HUES64 (cell line): ENCODE measurements around the gene SHTN1.

Experiments
- H3K27ac ChIP-seq: 2 replicates; pipeline ENCODE4 v1.7.0; 2013; ENCODE audit warnings: low read depth, low read length, inconsistent platforms
- H3K27me3 ChIP-seq: 2 replicates; pipeline ENCODE4 v1.6.1; 2013; ENCODE audit warnings: mild to moderate bottlenecking, low read length; ENCODE audit not compliant: insufficient read depth
- H3K36me3 ChIP-seq: 2 replicates; pipeline ENCODE4 v1.6.1; 2013; ENCODE audit warnings: mild to moderate bottlenecking, low read length; ENCODE audit not compliant: insufficient read depth
- H3K4me1 ChIP-seq: 2 replicates; pipeline ENCODE4 v1.6.1; 2013; ENCODE audit warnings: mild to moderate bottlenecking, low read length, moderate library complexity; ENCODE audit not compliant: insufficient read depth
- H3K4me3 ChIP-seq: 2 replicates; pipeline ENCODE4 v1.5.1; 2013; ENCODE audit warnings: mild to moderate bottlenecking, low read length, moderate library complexity
- H3K9ac ChIP-seq: 2 replicates; pipeline ENCODE4 v1.6.1; 2013; ENCODE audit warnings: mild to moderate bottlenecking, low read depth, low read length
- H3K9me3 ChIP-seq: 2 replicates; pipeline ENCODE4 v1.6.1; 2013; ENCODE audit warnings: low read depth, low read length; ENCODE audit not compliant: insufficient read depth
- WGBS: fragments of 150-250, 120-280 bp; methylation state at CpG from one replicate; pipeline ENCODE4 v1.1.7; 2013; ENCODE audit warnings: missing lambda C conversion rate; 5-methylcytosine and 5-hydroxymethylcytosine counted together

The SHTN1 gene

DNA sequence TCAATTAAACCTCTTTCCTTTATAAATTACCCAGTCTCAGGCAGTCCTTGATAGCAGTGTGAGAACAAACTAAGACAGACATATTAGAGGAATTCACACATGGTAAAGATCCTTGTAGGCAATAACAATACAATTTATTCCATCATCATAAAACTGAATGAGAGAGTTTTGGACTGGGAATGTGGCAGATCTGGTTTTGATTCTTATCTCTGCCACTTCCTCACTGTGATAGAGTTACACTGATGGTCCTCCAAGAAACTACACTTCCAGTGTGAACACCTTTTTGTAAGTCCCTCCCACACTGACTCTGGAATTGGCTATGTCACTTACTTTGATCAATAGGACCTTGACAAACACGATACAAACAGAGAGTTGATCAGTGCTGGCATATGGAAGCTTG lies 152.7 kb downstream of the SHTN1 start:
- no peak overlapping the region for H3K9ac ChIP-seq
- H3K27me3 ChIP-seq, result no peaks in the 10 kb centered on the region; the same call in 1 of the 2 replicates
- peaks cover 15% of the 10 kb centered on the region for H3K4me1 ChIP-seq
- no peak overlapping the region for H3K27ac ChIP-seq
- WGBS, result 97% methylated on average over 1 of the region's 1 CpG
- no peaks in the 10 kb centered on the region for H3K36me3 ChIP-seq
- no peak overlapping the region for H3K4me3 ChIP-seq
- no peaks in the 10 kb centered on the region for H3K9me3 ChIP-seq

DNA sequence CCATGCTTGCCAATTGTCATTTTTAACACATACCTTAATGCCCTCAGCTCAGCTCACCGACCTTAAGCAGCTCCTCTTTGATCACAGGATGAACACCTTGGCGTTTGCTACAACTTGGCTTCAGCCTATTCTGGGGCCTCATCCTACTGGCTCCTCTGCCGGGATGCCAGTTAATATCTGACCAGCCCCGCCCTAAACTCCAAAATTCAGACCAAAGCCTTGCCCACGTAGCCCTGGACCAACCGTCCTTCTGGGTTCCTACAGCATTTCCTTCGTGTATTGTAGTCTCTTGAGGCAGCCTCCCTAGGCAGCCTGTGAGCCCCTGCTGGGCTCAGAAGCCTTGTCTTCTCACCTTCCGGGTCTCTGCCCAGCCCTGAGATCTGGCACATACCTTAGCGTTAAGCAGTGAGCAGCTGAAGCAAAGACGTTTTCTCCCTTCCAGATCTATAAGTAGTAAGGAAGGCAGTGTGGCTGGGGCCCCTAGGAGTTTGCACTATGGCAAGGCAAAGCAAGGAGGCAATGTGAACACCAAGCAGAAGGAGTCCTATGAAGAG lies 154.9 kb downstream of the SHTN1 start:
- H3K27ac ChIP-seq, result no peak overlapping the region
- 29% methylated on average over 10 of the region's 10 CpGs for WGBS
- H3K36me3 ChIP-seq, result no peaks in the 10 kb centered on the region
- peak overlapping the region; percentile 84 for H3K4me3 ChIP-seq
- H3K4me1 ChIP-seq, result peaks cover 22% of the 10 kb centered on the region
- H3K9me3 ChIP-seq, result no peaks in the 10 kb centered on the region
- H3K27me3 ChIP-seq, result no peaks in the 10 kb centered on the region; the same call in 1 of the 2 replicates
- H3K9ac ChIP-seq, result peak overlapping the region; percentile 56; the same call in 1 of the 2 replicates

DNA sequence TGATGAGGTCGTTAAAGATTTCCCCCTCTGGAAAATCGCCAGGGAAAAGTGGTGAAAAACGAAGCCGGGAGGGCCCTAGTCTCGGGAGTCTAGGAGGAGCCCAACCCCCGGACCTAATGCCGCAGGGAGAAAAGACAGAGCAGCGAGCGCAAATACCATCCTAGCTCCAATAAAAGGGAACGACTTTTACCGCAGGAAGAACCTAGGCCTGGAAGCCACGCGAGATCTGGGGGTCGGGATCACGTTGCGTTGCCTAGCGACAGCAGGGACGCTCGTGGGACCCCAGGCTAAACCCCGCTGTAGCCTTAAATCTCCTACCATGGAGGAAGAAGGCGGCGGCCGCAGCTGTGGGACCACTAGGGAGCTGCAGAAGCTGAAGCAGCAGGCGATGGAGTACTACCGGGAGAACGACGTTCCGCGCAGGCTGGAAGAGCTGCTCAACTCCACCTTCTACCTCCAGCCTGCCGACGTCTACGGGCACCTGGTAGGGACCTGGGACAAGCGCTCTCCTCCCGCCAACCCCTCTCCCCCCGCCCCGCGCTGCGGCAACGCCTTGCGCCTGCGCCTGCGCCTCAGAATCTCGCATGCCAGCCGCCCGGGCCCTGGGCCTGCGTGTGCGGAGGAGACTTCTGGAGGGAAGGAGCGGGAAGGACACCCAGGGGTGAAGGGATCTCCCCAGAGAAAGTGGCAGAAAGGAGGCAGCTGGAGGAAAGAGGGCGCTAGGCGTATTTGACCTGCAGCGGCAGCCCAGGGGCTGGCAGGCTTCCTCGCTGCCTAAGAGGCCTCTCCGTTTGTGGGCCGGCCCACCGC lies 155.5 kb downstream of the SHTN1 start, which contains the start of gene ENO4:
Gene ENO4 (plus strand): TSS at position 252 of the 810 bp plus-strand sequence. CDS start 68 bp downstream, at position 320.
- Histone ChIP-seq H3K27ac (peak within 1 kb of the TSS; percentile 81), H3K4me3 (peak within 1 kb of the TSS; percentile 84), H3K27me3 (no peaks in the 10 kb centered on the region; the same call in 1 of the 2 replicates), H3K4me1 (peaks cover 25% of the 10 kb centered on the region), H3K9me3 (no peaks in the 10 kb centered on the region), H3K36me3 (no peaks in the 10 kb centered on the region), H3K9ac (peak within 1 kb of the TSS; percentile 86)
- WGBS, result 2% methylated on average over 55 of the region's 55 CpGs

DNA sequence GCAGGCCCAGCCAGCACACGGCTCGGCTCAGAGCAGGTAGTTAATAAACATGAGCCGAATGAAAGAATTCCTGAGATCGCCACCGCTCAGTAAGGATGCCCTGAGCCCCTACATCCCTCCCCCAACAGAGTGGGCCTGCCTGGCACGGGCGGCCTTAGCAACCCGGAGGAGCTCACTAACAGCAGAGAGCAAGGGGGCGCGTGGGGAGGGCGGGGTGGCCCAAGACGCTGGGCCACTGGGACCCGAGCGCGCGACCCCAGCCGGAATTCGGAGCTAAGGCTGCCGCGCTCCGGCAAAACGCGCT lies 156.1 kb downstream of the SHTN1 start:
- Histone ChIP-seq H3K4me1 (peaks cover 25% of the 10 kb centered on the region), H3K4me3 (peak overlapping the region; percentile 84), H3K9me3 (no peaks in the 10 kb centered on the region), H3K27me3 (no peaks in the 10 kb centered on the region; the same call in 1 of the 2 replicates), H3K9ac (peak overlapping the region; percentile 86), H3K27ac (peak overlapping the region; percentile 81), H3K36me3 (no peaks in the 10 kb centered on the region)
- WGBS, result 2% methylated on average over 23 of the region's 23 CpGs

DNA sequence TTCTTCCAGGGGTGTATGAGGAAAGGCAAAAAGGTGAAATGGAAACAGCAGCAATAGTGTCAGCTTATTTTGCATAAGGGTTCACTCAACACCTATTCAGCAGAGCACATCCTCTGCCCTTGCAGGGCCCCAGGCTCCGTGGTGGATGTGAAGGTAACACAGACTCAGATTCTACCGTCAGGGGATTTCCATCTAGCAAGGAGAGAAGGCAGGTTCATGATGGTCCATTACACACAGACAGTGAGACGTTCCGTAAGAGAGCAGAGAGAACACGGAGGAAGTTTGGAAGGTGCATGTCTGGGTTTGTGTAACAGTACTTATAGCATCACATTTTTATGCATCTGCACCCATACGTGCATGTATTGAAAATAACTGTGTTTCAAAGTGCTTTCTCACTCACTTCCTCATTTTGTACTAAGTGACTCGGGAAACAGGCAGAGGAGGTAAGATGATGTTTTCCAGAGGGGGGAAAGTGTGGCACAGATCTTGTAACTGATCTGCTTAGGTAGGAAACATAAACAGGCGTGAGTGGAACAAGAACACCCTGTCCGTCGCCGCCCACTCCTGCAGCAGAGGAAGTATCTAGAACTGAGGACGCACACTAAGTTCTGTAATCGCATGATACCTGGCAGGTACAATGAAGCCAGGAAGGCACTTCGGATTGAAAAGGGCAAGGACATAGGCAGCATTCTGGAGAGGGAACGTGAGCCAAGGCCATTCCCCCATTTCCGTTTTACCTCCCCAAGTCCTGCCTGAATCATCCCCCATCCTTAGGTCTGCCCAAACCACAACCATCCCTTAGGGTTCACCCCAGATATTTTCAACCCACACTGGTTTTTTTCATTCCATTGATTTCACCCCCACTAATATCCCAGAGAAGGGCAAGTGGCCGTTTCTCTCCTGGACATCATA lies 156.7 kb downstream of the SHTN1 start:
- H3K9ac ChIP-seq, result peak overlapping the region; percentile 86
- H3K4me1 ChIP-seq, result peaks cover 25% of the 10 kb centered on the region
- H3K27me3 ChIP-seq, result no peaks in the 10 kb centered on the region; the same call in 1 of the 2 replicates
- no peak overlapping the region for H3K27ac ChIP-seq
- H3K4me3 ChIP-seq, result peak overlapping the region; percentile 84
- 77% methylated on average over 17 of the region's 17 CpGs for WGBS
- no peaks in the 10 kb centered on the region for H3K36me3 ChIP-seq
- H3K9me3 ChIP-seq, result no peaks in the 10 kb centered on the region

DNA sequence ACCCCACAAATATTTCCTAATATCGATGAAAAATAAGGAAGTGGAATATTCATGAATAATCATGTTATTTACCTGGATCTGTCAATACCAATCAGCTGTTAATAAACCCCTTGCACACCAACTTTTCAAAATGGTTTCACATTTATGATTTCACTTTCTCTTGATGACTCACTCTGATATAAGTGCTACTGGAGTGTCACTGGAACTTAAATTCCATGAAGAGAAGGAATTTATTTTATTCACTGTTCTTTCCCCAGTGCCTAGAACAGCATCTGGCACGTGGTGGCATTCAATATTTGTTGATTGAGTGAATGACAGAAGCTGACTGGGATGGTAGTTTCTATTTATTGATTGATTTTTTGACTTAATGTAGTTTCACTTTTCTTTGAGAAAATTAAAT lies 159.2 kb downstream of the SHTN1 start:
- H3K4me1 ChIP-seq, result peaks cover 28% of the 10 kb centered on the region
- no peaks in the 10 kb centered on the region for H3K9me3 ChIP-seq
- H3K27ac ChIP-seq, result no peak overlapping the region
- WGBS, result 39% methylated on average over 1 of the region's 2 CpGs
- no peak overlapping the region for H3K4me3 ChIP-seq
- no peaks in the 10 kb centered on the region for H3K36me3 ChIP-seq
- no peak overlapping the region for H3K9ac ChIP-seq
- H3K27me3 ChIP-seq, result no peaks in the 10 kb centered on the region; the same call in 1 of the 2 replicates

DNA sequence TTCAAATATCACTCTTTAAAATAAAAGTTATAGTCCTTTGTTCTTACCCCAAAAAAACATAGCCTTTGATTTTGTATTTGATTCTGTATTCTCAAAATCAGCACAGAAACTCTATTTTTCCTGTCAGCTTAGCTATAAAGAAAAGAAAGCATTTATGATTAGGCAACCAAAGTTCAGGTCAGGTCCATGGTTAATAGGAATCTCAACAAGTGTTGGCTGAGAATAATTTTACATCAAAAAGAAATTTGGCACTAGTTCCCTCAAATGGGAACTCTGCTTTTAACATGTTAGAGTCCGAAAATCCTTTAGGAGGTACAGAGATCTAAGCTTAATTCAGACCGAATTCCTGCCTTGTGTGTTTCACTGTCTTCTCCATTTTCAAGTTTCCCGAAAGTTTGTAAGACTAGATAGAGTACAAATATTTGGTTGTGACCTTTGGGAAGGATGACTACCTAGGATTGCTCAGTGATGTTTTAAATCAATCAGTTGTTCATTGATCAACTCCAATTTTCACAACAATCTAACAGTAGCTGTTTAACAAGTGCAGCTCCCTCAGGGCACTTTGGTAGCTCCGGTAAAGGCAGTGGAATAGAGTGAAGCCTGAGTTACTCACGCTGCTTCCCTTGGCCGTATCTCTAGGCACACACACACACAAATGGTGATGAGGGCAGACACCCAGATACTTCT lies 164.5 kb downstream of the SHTN1 start:
- Histone ChIP-seq H3K27ac (no peak overlapping the region), H3K9me3 (no peaks in the 10 kb centered on the region), H3K36me3 (no peaks in the 10 kb centered on the region), H3K4me3 (no peak overlapping the region), H3K4me1 (peaks cover 60% of the 10 kb centered on the region), H3K9ac (no peak overlapping the region), H3K27me3 (no peaks in the 10 kb centered on the region)
- whole genome bisulfite sequencing, result 71% methylated on average over 6 of the region's 6 CpGs

DNA sequence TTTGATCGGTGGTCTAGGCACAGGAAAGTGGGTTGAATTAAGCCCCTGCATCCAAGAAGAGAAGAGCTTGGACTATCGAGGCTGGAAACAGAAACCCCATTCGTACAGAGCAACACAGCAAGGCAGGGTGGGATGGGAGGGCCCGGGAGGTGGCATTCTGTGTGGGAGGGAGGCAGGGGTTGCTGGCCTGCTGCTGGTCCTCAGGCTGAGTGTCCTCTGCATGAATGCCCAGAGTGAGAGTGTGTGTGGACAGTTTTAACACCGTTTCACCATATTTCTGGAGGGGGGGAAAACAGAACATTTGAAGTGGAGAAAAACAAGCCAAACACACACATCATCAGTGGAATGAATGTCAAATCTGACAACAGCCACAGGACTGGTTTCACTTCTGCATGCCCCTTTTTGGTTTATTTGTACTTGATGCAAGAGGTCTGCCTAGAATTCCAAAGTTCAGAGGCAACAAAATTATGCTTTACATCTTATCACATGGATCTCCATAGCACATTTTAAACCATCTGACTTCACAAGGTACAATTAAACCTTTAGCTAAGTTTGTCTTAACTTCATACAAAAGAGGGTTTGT lies 166.8 kb downstream of the SHTN1 start:
- H3K4me3 ChIP-seq, result no peak overlapping the region
- no peaks in the 10 kb centered on the region for H3K36me3 ChIP-seq
- no peak overlapping the region for H3K9ac ChIP-seq
- 63% methylated on average over 5 of the region's 5 CpGs for WGBS
- H3K9me3 ChIP-seq, result no peaks in the 10 kb centered on the region
- 0 out of 2 replicates have a peak overlapping the region, but pooled peaks have one; percentile 4 for H3K27ac ChIP-seq
- no peaks in the 10 kb centered on the region for H3K27me3 ChIP-seq
- peaks cover 75% of the 10 kb centered on the region for H3K4me1 ChIP-seq

DNA sequence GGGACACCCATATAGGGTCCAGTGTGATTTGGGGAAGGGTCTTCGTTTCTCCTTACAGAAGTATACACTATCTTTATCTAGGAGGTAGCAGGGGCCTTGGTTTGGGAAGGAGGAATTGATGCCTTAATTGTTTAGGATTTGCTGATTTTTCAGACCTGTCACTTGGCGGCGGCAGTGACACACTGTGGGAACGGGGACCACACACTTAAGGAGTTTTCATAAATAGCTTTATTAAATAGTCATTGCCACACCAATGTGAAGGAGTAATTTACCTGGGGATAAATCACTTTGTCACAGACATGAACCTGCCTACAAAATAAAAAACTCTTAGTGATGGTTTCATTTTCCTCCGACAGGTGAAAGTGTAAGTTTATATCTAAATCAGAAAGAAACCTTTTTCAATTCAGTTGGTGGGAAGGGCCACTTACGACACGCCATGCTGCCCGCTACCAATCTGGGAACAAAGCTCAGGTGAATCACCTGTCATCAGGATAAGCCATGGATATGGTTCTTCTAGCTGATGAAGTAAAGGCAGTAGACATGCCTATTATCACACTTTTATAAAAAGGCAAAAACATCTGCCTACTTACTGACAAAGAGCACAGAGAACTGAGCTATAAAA lies 168.0 kb downstream of the SHTN1 start:
- Histone ChIP-seq H3K27ac (no peak overlapping the region; the same call in 1 of the 2 replicates), H3K9me3 (no peaks in the 10 kb centered on the region), H3K27me3 (no peaks in the 10 kb centered on the region), H3K4me3 (no peak overlapping the region), H3K4me1 (peaks cover 80% of the 10 kb centered on the region), H3K36me3 (no peaks in the 10 kb centered on the region), H3K9ac (no peak overlapping the region)
- WGBS, result 66% methylated on average over 5 of the region's 8 CpGs

DNA sequence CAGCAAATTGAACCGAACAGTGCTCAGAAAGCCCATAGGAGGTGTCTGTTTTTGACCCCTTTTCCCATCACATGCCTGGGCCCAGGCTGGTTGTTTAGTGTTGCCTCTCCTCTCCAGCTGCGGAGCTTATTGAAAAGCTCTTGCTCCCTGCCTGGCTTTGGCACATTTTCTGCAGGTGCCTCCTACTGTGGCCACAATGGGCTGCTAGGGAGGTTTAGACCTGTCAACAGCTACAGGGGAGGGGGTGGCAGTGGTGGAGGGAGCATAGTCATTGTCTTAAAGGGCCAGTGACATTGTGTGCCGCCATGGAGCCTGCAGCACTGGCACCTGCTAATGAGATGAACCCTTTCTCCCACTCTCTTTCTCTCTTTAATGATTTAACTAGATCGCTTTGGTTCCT lies 168.9 kb downstream of the SHTN1 start:
- WGBS, result 1% methylated on average over 4 of the region's 4 CpGs
- Histone ChIP-seq H3K9ac (peak overlapping the region; percentile 4; the same call in 1 of the 2 replicates), H3K4me3 (peak overlapping the region; percentile 17; the same call in 1 of the 2 replicates), H3K4me1 (peaks cover 79% of the 10 kb centered on the region), H3K36me3 (no peaks in the 10 kb centered on the region), H3K27ac (peak overlapping the region; percentile 75; the same call in 1 of the 2 replicates), H3K27me3 (no peaks in the 10 kb centered on the region), H3K9me3 (no peaks in the 10 kb centered on the region)
